GM20431 (cell line): ENCODE data around the gene KRTAP10-2.

Source experiments
- in situ Hi-C: fragments of 300-500 bp; cut with MseI, MboI; formaldehyde crosslinking; loops from one replicate; pipeline ENCODE4 v1.15.0; 2020; ENCODE audit warnings: low sequenced_read_pairs; ENCODE audit not compliant: unreplicated experiment

The KRTAP10-2 gene

DNA sequence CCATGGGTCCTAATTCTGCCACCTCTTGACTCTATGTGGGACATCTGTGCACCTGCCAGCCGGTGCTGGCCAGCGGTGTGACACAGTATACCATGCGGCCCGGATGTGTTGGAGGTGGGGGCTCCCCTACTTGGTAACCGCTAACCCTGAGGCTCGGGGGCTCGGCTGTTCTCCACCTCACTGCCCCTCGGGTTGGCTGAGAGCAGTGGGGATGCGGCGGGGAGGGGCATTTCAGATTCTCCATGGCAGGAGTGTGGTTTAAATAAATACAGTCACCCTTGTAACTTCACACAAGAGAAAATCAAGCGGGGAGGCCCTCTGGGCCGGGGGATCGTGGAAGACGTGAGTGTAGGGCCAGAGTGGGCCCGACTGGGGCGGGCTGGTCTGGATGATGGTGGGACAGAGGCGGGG lies 22.3 kb downstream of the KRTAP10-2 start:
- in situ Hi-C loops: no loop called here

GRCh38 chr21:44528634-44528995 lies 22.7 kb downstream of the KRTAP10-2 start:
- in situ Hi-C loops: no loop called here

- in situ Hi-C loops: no loop called here
Observed at GRCh38 chr21:44527983-44528633, 23.2 kb downstream of the KRTAP10-2 start.

DNA sequence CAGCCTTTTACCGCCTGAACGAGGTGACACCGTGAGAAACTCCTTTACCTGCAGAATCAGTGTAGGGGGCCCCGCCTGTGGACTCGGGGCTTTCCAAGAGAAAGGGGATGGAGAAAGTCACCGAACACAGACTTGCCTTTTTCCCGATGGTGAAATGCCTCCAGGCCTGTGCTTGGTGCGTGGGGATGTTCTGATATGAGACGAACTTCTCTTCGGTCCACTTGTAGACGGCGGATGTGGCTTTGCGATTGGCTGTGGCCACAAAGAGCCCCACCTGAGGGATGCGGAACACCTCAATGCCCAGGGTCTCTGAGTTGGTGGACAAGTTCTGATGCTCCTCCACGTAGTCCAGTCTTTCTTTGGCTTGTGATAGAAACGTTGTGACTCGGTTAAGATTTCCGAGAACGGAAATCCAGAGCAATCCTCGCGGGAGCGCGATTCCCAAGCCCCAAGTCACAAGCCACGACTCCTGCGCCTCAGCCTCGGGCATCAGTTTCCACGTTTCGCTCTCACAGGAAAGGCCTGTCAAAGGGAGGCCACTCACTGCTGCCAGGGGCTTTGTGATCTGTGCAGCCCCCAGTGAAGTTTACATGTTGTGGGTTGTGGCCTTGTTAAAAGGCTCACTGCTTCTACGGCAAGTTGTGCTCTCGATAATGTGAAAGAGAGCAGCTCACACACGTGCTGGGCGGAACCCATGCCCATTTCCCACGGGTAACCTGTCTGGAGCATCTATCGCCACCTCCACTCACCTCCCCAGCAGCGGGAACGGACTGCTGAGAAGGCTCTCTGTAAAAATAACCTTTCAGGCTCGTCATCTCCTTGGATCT lies 23.9 kb downstream of the KRTAP10-2 start:
- in situ Hi-C loops: no loop called here

DNA sequence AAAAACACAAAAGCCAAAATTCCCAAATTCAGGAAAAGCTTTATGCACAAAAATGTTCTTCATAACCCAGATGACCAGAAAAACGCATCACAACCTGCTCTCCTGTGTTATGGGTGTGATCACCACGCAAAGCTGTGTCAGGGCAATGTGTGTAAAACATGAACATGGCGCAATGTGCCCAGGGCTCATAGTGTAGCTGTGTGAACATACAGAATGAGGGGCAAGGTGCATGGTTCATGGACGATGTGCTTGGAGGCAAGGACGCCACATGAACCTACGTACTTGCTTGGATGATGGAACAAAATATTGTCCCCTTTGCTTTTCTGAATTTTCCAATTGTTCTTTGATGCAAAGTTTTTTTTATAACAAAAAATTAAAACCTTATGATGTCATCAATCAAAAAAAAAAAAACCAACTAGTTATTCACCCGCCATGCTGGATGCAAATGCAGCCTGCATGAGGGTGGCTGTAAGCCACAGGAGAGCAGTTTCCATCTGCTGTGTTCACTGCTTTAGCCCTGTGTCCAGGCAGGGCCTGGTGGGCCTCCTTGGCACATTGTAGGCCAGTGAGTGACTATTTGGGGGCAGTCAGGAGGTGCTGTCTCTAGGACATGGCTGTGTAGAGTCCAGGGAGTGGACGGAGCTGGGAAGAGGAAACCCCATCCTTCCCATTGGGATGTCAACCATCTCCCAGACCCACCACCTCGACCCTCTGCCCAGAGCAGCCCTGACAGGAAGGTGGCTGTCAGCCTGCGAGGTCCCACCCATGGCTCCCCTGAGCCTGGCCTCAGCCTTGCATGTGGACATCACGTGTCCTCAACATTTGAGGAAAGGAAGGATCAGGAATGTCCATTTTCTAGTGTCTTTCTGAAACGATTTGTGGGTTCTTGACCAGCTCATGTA lies 25.0 kb downstream of the KRTAP10-2 start:
- in situ Hi-C loops: no loop called here

GRCh38 chr21:44525391-44526095 lies 25.8 kb downstream of the KRTAP10-2 start:
- in situ Hi-C loops: no loop called here

DNA sequence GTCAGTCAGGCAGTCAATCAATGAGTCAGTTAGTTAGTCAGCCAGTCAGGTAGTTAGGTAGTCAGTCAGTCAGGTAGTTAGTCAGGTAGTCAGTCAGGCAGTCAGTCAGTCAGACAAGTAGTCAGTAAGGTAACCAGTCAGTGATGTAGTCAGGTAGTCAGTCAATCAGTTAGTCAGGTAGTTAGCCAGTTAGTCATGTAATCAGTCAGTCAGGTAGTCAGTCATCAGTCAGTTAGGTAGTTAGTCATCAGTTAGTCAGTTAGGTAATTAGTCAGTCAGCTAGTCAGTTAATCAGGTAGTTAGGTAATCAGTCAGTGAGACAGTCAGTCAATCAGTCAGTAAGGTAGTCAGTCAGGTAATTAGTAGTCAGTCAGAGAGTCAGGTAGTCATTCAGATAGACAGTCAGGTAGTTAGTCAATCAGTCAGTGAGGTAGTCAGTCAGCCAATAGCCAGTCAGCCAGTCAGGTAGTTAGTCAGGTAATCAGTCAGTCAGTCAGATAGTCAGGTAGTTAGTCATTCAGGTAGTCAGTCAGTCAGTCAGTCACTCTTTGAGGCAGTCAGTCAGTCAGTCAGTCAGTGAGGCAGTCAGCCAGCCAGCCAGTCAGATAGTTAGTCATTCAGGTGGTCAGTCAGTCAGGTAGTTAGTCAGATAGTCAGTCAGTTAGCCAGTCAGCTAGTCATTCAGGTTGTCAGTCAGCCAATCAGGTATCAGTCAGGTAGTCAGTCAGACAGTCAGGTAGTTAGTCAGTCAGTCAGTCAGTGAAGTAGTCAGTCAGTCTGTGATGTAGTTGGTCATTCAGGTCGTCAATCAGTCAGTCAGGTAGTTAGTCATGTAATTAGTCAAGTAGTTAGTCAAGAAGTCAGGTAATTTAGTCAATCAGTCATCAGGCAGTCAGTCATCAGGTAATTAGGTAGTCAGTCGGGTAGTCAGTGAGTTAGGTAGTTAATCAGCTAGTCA lies 26.6 kb downstream of the KRTAP10-2 start:
- in situ Hi-C loops: no loop called here

DNA sequence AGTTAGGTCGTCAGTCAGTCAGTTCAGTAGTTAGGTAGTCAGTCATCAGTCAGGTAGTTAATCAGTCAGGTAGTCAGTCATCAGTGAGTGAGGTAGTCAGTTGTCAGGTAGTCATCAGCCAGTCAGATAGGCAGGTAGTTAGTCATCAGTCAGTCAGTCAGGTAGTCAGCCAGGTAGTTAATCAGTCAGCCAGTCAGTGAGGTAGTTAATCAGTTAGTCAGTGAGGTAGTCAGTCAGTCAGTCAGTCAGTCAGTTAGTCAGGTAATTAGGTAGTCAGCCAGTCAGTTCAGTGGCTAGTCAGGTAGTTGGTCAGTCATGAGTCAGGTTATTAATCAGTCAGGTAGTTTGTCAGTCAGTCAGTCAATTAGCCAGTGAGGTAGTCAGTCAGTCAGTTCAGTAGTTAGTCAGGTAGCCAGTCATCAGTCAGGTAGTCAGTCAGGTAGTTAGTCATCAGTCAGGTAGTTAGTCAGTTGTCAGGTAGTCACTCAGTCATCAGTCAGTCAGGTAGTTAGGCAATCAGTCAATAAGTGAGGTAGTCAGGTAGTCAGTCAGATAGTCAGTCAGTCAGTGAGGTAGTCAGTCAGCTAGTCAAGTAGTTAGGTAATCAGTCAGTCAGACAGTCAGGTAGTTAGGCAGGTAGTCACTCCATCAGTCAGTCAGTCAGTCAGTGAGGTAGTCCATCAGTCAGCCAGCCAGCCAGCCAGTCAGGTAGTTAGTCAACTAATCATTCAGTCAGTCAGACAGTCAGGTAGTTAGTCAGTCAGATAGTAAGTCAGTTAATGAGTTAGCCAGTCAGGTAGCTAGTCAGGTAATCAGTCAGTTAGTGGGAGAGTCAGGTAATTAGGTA lies 27.5 kb downstream of the KRTAP10-2 start:
- in situ Hi-C loops: no loop called here

DNA sequence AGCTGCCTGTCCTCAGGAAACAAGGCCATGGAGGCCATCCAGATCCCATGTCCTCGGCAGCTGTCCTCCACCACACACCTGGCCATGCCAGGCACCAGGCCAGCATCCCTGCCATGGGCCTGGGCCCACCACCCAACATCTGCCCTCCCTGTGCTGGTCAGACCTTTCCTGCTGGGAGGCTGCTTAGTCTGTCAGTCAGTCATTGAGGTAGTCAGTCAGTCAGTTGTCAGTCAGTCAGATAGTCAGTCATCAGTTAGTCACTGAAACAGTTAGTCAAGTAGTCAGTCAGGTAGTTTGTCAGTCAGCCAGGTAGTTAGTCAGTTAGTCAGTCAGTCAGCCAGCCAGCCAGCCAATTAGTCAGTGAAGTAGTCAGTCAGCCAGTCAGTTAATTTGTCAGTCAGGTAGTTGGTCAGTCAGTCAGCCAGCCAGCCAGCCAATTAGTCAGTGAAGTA lies 28.5 kb downstream of the KRTAP10-2 start:
- in situ Hi-C loops: no loop called here

- in situ Hi-C loops: no loop called here
Observed at GRCh38 chr21:44521928-44522752, 29.2 kb downstream of the KRTAP10-2 start.

DNA sequence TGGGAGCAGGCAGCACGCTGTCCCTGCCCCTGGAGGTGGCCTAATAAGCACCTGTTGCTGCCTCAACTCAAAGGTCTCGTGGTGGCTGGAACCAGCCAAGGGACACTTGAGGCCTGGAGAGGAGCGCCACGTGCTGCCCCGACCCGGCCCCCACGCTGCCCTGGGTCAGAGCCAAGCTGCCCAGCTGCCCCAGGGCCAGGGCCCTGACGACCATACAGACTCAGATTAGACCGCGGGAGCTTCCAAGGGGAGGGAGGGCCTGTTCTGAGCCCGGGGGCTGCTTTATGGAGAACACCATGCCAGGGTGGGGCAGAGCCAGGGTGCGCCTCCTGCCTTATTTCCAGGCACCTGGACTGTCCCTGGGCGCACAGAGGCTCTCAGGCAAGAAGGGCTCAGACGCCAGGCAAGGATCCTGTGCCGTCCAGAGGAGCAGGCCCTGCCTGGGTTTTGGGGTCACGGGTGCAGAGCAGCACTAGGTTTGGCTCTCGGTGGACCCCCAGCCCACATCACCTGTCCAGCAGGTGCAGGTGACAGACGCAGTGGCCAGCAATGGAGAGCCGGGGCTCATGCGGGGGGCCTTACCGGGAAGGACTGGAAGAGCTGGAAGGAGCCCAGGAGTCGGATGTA lies 29.9 kb downstream of the KRTAP10-2 start:
- in situ Hi-C loops: no loop called here

GRCh38 chr21:44520326-44521300 lies 30.7 kb downstream of the KRTAP10-2 start:
- in situ Hi-C loops: no loop called here

DNA sequence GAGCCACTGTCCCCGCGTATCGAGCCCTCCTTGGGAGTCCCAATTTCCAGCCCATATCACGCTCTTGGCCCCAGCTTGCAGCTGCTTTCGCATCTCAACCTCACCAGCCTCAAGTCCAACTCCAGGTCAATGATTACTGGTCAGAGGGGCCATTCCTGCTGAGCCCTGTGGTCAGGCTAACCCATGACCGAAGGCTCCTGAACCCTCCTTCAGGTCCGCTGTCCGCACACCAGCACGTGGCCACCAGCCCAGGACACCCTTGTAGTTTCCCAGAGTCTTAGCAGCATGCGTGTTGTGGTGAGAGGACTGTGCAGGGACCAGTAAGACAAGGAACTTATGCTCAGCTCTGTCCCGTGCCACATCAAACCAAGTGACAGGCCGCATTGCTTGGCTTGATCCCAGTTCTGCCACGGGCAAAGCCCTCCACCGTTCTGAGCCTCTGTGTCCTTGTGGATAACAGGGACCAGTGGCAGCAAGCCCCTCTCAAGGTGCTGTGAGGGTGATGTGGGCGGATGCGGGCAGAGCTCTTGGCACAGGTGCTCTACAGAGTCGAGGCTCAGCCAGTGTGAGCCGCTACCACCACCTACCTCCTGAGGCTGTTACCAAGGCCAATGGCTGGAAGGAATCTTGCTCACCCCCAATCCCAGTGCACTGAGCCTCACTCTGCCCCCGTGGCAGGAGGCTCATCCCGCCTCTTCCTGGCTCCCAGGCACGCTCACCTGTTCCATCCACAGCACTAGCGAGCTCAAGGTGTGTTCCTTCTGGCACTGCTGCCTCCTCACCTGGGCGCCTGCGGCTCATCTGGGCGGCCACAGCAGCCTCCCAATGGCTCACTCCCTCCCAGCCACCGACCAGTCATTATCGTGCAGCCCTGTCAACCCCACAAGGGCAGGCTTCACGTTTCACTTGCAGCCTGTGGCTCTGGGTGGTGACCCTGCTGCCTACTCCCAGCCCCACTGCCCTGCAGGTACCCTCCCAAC lies 31.7 kb downstream of the KRTAP10-2 start:
- in situ Hi-C loops: loop anchor here (10.0 kb wide), 1 partner anchor 275 kb away; no protein-coding TSS in a partner anchor

GRCh38 chr21:44518686-44519085 lies 32.6 kb downstream of the KRTAP10-2 start:
- in situ Hi-C loops: loop anchor here (10.0 kb wide), 1 partner anchor 276 kb away; no protein-coding TSS in a partner anchor
